PC-3 (cell line): Measurements from ENCODE around the gene KRT82.

Experiments used
- CTCF ChIP-seq: fragments of 300-600 bp; sonication (generic); conservative IDR thresholded peaks from 2 replicates; pipeline ENCODE4 v1.5.1; 2017; ENCODE audit warnings: antibody characterized with exemption, low read depth, mild to moderate bottlenecking, low read length
- EZH2 ChIP-seq: fragments of 300-600 bp; sonication (generic); IDR thresholded peaks from one replicate; pipeline ENCODE4 v1.6.1; 2017; ENCODE audit warnings: antibody characterized with exemption, mild to moderate bottlenecking, low read length; ENCODE audit not compliant: unreplicated experiment
- EZH2phosphoT487 ChIP-seq: fragments of 300-600 bp; sonication (generic); IDR thresholded peaks from 2 replicates; pipeline ENCODE4 v1.6.1; 2018; ENCODE audit warnings: mild to moderate bottlenecking, antibody characterized with exemption, low read length, borderline replicate concordance

- no peak for TF ChIP-seq CTCF
- no peak for TF ChIP-seq EZH2phosphoT487
- no peak for TF ChIP-seq EZH2
Measured at GRCh38 chr12:52434760-52435530, 28.8 kb upstream of the KRT82 start.
